ENCODE measurements around the gene SLCO4A1.

Gene SLCO4A1

DNA sequence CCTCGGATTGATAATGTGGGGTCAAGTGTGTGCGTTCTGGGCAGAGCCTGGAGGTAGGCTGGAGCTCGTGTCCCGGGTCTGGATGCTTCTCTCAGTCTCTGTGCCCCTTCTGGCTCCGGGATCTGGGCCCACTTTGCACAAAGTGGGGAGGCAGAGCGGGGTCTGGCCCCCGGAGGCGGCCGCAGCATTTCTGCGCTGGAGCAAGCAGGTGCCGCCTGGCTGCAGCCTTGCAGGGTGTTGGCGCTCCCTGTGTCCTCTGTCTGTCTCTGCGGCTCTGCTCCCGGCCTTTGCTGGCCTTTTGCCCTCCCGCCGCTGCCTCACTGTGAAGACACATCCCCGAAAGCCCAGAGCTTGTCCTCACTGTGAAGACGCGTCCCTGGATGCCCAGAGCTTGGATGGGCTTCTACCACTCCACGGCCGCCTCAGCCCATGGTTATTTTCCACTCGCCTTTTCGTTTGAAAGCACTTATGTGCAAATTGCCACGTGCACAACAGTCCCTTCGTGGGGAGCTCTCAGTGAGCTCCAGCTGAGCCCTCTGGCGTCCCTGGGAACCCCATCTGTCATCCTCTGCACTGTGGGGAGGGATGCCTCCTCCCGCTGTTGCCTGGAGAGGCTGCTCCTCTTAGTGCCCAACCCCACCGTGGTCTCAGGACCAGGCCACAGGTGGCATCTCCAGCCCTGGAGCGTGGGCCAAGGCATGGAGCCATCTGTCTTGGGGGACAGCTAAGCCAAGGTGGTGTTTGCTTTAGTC lies 17.4 kb downstream of the SLCO4A1 start:
- no peak for DNase-seq (ENCODE audit: low read depth)
- H3K4me3 ChIP-seq (ENCODE audit: low read depth, low read length): no peak overlapping the region
- TF ChIP-seq CTCF (conservative IDR thresholded peaks at IDR 0.05; ENCODE audit: low read depth, low read length): no peak

GRCh38 chr20:62660240-62660615 lies 17.9 kb downstream of the SLCO4A1 start:
- H3K4me3 ChIP-seq (ENCODE audit: low read depth, low read length): no peak overlapping the region
- TF ChIP-seq CTCF (conservative IDR thresholded peaks at IDR 0.05; ENCODE audit: low read depth, low read length): no peak
- DNase-seq (ENCODE audit: low read depth): no peak

- DNase-seq (ENCODE audit: low read depth): no peak
- no peak for TF ChIP-seq CTCF (conservative IDR thresholded peaks at IDR 0.05; ENCODE audit: low read depth, low read length)
- no peak overlapping the region for H3K4me3 ChIP-seq (ENCODE audit: low read depth, low read length)
These were observed 18.5 kb downstream of the SLCO4A1 start for GRCh38 chr20:62660768-62661167.

DNA sequence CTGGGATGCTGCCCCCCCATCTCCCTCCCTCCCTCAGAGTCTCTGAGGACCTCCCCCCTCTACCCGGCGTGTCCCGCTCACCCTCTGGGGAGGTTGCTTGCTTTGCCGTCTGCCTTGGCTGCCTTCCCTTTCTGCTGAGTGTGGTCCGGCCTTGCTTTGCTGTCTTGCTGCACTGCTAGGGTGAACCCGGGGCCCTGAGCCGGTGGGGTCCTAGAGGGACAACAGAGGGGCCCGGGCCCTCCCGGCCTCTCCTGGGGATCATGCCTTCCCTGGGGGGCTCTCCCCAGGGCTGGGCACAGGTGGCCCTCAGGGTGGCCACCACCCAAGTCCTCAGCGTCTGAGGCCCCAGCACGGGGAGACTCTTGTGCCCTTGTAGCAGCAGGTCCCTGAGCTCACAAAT lies 19.3 kb downstream of the SLCO4A1 start:
- no peak for TF ChIP-seq CTCF (conservative IDR thresholded peaks at IDR 0.05; ENCODE audit: low read depth, low read length)
- DNase-seq (ENCODE audit: low read depth): no peak
- H3K4me3 ChIP-seq (ENCODE audit: low read depth, low read length): no peak overlapping the region

DNA sequence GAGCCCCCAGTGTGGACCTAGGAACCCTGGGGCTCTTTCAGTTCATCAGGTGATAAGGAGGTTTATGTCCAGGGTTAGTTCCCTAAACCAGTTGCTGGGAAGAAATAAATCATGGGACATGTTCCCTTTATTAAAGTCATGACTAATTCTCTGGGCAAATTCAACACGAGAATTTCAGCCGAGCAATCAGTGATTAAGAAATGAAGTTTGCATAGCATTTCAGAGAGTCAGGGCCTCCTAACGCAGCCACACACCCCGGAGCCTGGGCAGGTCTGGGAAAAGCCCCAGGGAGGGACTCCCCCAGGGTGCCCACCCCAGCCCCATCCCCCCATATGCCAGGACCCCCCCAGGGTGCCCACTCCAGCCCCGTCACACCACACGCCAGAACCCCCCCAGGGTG lies 20.1 kb downstream of the SLCO4A1 start:
- H3K4me3 ChIP-seq (ENCODE audit: low read depth, low read length): no peak overlapping the region
- no peak for TF ChIP-seq CTCF (conservative IDR thresholded peaks at IDR 0.05; ENCODE audit: low read depth, low read length)
- peak; percentile 33 for DNase-seq (ENCODE audit: low read depth)

GRCh38 chr20:62663145-62664018 lies 21.1 kb downstream of the SLCO4A1 start:
- DNase-seq (ENCODE audit: low read depth): no peak
- no peak overlapping the region for H3K4me3 ChIP-seq (ENCODE audit: low read depth, low read length)
- TF ChIP-seq CTCF (conservative IDR thresholded peaks at IDR 0.05; ENCODE audit: low read depth, low read length): no peak
